Kidney epithelial cell (primary cell): Measurements from ENCODE around the gene UFSP2. TPM values are rescaled to one million over a fixed set of nuclear protein-coding genes. Genes with fewer than 3 reads are reported as not detected.

Experiments
- DNase-seq: peaks from one replicate; pipeline ENCODE4 v3.0.0-alpha.2; 2010; ENCODE audit warnings: low read depth
- H3K27me3 ChIP-seq: 2 replicates; pipeline ENCODE4 v1.6.0; 2011; ENCODE audit warnings: low read length; ENCODE audit not compliant: control insufficient read depth, insufficient read depth
- H3K36me3 ChIP-seq: 2 replicates; pipeline ENCODE4 v1.5.1; 2011; ENCODE audit warnings: low read length; ENCODE audit not compliant: control insufficient read depth, insufficient read depth
- H3K4me3 ChIP-seq: 2 replicates; pipeline ENCODE4 v1.5.1; 2011; ENCODE audit warnings: low read depth, mild to moderate bottlenecking, control low read depth, low read length
- CTCF ChIP-seq: IDR thresholded peaks from 2 replicates; pipeline ENCODE4 v1.5.1; 2011; ENCODE audit warnings: mild to moderate bottlenecking, moderate library complexity, low read length, control low read depth, inconsistent platforms; ENCODE audit not compliant: insufficient read depth, poor library complexity, severe bottlenecking
- total RNA-seq: library from RNA; depleted of rRNA; stranded (reverse); fragments of >200 nt; gene quantifications from 2 replicates; pipeline ENCODE4 v1.2.3, GENCODE V29; 2015

Gene UFSP2
- total RNA-seq, 1 donor from 2014 or later: 37.9 TPM

GRCh38 chr4:185469580-185470154, 43.9 kb upstream of the UFSP2 start:
- H3K4me3 ChIP-seq: no peak overlapping the region
- no peaks in the 10 kb centered on the region for H3K36me3 ChIP-seq
- TF ChIP-seq CTCF: no peak
- no peak for DNase-seq
- peaks cover 7% of the 10 kb centered on the region for H3K27me3 ChIP-seq

DNA sequence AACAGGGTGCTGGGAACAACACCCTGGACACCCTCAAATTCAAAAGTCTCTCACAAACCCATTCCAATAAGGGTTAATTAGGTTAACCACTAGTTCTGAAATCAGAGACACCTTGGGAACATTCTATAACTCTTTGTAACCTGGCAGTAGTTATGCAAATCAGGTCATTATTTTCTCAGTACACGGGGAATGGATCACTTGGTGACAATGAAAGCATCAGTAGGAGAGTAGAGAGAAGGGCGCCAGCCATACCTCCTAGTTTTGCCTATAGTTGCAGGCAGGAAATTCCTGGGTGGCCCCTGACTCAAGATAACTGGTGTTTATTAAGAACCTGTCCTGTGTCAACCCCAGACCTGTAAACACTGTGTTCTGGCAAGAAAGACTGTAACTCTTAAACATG, 43.2 kb upstream of the UFSP2 start:
- H3K4me3 ChIP-seq: no peak overlapping the region
- no peak for DNase-seq
- no peak for TF ChIP-seq CTCF
- peaks cover 7% of the 10 kb centered on the region for H3K27me3 ChIP-seq
- H3K36me3 ChIP-seq: no peaks in the 10 kb centered on the region

GRCh38 chr4:185467991-185468390, 42.2 kb upstream of the UFSP2 start:
- no peaks in the 10 kb centered on the region for H3K36me3 ChIP-seq
- DNase-seq: no peak
- H3K4me3 ChIP-seq: no peak overlapping the region
- TF ChIP-seq CTCF: no peak
- H3K27me3 ChIP-seq: peaks cover 7% of the 10 kb centered on the region

- H3K27me3 ChIP-seq: peaks cover 6% of the 10 kb centered on the region
- no peak overlapping the region for H3K4me3 ChIP-seq
- no peaks in the 10 kb centered on the region for H3K36me3 ChIP-seq
- no peak for DNase-seq
- TF ChIP-seq CTCF: no peak
Observed at GRCh38 chr4:185467101-185467500, 41.3 kb upstream of the UFSP2 start.

DNA sequence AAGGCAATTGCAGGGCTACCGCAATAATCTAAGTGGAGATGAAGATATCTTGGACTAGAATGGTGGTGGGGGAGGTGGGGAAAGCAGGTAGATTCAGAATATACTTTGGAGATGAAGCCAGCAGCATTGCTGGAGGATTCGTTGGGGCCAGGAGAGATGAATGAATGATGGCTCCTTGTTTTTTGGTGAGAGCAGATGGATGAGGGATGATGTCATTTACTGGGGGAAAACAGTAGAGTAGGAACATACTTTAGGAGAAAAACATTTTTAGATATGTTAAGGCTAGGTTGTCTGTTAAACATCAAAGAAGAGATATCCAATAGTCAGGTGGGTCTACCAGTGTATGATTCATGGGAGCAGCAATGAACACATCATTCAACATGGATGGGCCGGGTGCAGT, 39.9 kb upstream of the UFSP2 start:
- TF ChIP-seq CTCF: no peak
- H3K27me3 ChIP-seq: peaks cover 4% of the 10 kb centered on the region

GRCh38 chr4:185464887-185465286, 39.1 kb upstream of the UFSP2 start:
- TF ChIP-seq CTCF: no peak

More for the DNA sequence above, 39.9 kb upstream of the UFSP2 start:
- Histone ChIP-seq H3K4me3 (no peak overlapping the region), H3K36me3 (no peaks in the 10 kb centered on the region)
- DNase-seq: no peak

More at GRCh38 chr4:185464887-185465286, 39.1 kb upstream of the UFSP2 start:
- H3K27me3 ChIP-seq: peaks cover 4% of the 10 kb centered on the region
- no peak for DNase-seq
- no peak overlapping the region for H3K4me3 ChIP-seq
- H3K36me3 ChIP-seq: no peaks in the 10 kb centered on the region
